Liver (tissue), 3 donors: Measurements from ENCODE around the gene RNU6-1.

Experiments
- ATF3 ChIP-seq: IDR thresholded peaks from 2 replicates; pipeline ENCODE4 v1.6.1; 2016; ENCODE audit warnings: antibody characterized with exemption
- CTCF ChIP-seq: fragments of 150-350 bp; IDR thresholded peaks from 2 replicates; pipeline ENCODE4 v1.5.1; 2017; ENCODE audit warnings: improper control_type of control experiment, low read depth, low read length; ENCODE audit not compliant: missing input control
- FOXA2 ChIP-seq: IDR thresholded peaks from 2 replicates; pipeline ENCODE4 v1.6.1; 2016; ENCODE audit warnings: antibody characterized with exemption
- GABPA ChIP-seq, 2 donors: IDR thresholded peaks in 1 of 2; conservative IDR thresholded peaks in 1 of 2; 2 replicates each; pipeline ENCODE4 v1.6.1; 2016; ENCODE audit warnings: antibody characterized with exemption in 2 of 2, mild to moderate bottlenecking in 1 of 2, moderate library complexity in 1 of 2
- JUND ChIP-seq, 2 donors: IDR thresholded peaks; 2 replicates each; pipeline ENCODE4 v1.6.1; 2016; ENCODE audit warnings: antibody characterized with exemption in 2 of 2
- MAX ChIP-seq: IDR thresholded peaks from 2 replicates; pipeline ENCODE4 v1.6.1; 2016; ENCODE audit warnings: antibody characterized with exemption
- RAD21 ChIP-seq, 2 donors: IDR thresholded peaks; 2 replicates each; pipeline ENCODE4 v1.6.1; 2016; ENCODE audit warnings: antibody characterized with exemption in 2 of 2, mild to moderate bottlenecking in 2 of 2
- REST ChIP-seq: IDR thresholded peaks from 2 replicates; pipeline ENCODE4 v1.6.1; 2016; ENCODE audit warnings: antibody characterized with exemption, mild to moderate bottlenecking
- SP1 ChIP-seq: IDR thresholded peaks from 2 replicates; pipeline ENCODE4 v1.6.1; 2018; ENCODE audit warnings: antibody characterized with exemption, mild to moderate bottlenecking
- TAF1 ChIP-seq: conservative IDR thresholded peaks from 2 replicates; pipeline ENCODE4 v1.6.1; 2016; ENCODE audit warnings: antibody characterized with exemption, mild to moderate bottlenecking
- YY1 ChIP-seq: IDR thresholded peaks from 2 replicates; pipeline ENCODE4 v1.6.1; 2016; ENCODE audit warnings: antibody characterized with exemption, mild to moderate bottlenecking
- ZBTB33 ChIP-seq: IDR thresholded peaks from 2 replicates; pipeline ENCODE4 v1.6.1; 2016; ENCODE audit warnings: antibody characterized with exemption
- donor health status: healthy.
- donor health status: healthy.

- TF ChIP-seq CTCF = no peak
- no peak for TF ChIP-seq JUND (IDR thresholded peaks at IDR 0.05)
- no peak for TF ChIP-seq FOXA2
- TF ChIP-seq MAX = no peak
- no peak for TF ChIP-seq REST
- TF ChIP-seq GABPA (IDR thresholded peaks at IDR 0.05 in 1 of 2, conservative IDR thresholded peaks at IDR 0.05 in 1 of 2) = no peak
- TF ChIP-seq RAD21 (IDR thresholded peaks at IDR 0.05) = no peak
- TF ChIP-seq SP1 = no peak
- no peak for TF ChIP-seq ATF3
- no peak for TF ChIP-seq ZBTB33
- TF ChIP-seq YY1 = no peak
- no peak for TF ChIP-seq TAF1
Measured at GRCh38 chr15:67841513-67841762, 1.6 kb upstream of the RNU6-1 start.
